Activated effector memory CD4-positive, alpha-beta T cell treated with anti-CD3 and anti-CD28 coated beads, Interleukin-2, amount 50 U/mL, for 16 hours (primary cell): ENCODE data around the gene MTG1.
"Not testable (repeated sequence)": the region's sequence is repeated elsewhere in the genome, so short reads cannot be mapped to it uniquely, and the experiment has no call there.

Source experiments
- DNase-seq: peaks from one replicate; pipeline ENCODE4 v3.0.0-alpha.2; 2020

MTG1 gene

GRCh38 chr10:133359972-133360610, 33.9 kb upstream of the MTG1 start:
- no peak for DNase-seq

- no peak for DNase-seq
These were observed 32.7 kb upstream of the MTG1 start for GRCh38 chr10:133361227-133361626.

GRCh38 chr10:133361773-133362441, 32.0 kb upstream of the MTG1 start:
- no peak for DNase-seq

- no peak for DNase-seq
These were observed 31.1 kb upstream of the MTG1 start for GRCh38 chr10:133362846-133363245.

- no peak for DNase-seq
These were observed 29.1 kb upstream of the MTG1 start for GRCh38 chr10:133364645-133365431.

- no peak for DNase-seq
These were observed 28.4 kb upstream of the MTG1 start for GRCh38 chr10:133365461-133366129.

- DNase-seq = no peak
These were observed 27.9 kb upstream of the MTG1 start for GRCh38 chr10:133366130-133366478.

GRCh38 chr10:133366751-133367150, 27.2 kb upstream of the MTG1 start:
- no peak for DNase-seq

- not testable (repeated sequence) for DNase-seq
These were observed 26.5 kb upstream of the MTG1 start for GRCh38 chr10:133367461-133367860.

- no peak for DNase-seq
These were observed 25.8 kb upstream of the MTG1 start for GRCh38 chr10:133368153-133368552.

GRCh38 chr10:133370030-133370786, 23.7 kb upstream of the MTG1 start:
- DNase-seq = no peak

GRCh38 chr10:133372507-133372906, 21.4 kb upstream of the MTG1 start:
- no peak for DNase-seq

GRCh38 chr10:133373174-133374090, 20.5 kb upstream of the MTG1 start, which contains the start of gene ECHS1:
Gene ECHS1, minus strand, starts transcription at chr10:133373354. Its CDS starts 21 bp downstream, at chr10:133373333.
- peak; percentile 97 for DNase-seq

- DNase-seq = no peak
These were observed 18.4 kb upstream of the MTG1 start for GRCh38 chr10:133375357-133376115.

- DNase-seq = not testable (repeated sequence)
These were observed 17.8 kb upstream of the MTG1 start for GRCh38 chr10:133376183-133376582.

- DNase-seq = no peak
These were observed 16.7 kb upstream of the MTG1 start for GRCh38 chr10:133377025-133377817.

- no peak for DNase-seq
These were observed 16.1 kb upstream of the MTG1 start for GRCh38 chr10:133377818-133378250.

- DNase-seq = peak; percentile 85
These were observed 15.5 kb upstream of the MTG1 start for GRCh38 chr10:133378251-133379096.
